ENCODE measurements around the gene SLCO3A1.

SLCO3A1 gene

DNA sequence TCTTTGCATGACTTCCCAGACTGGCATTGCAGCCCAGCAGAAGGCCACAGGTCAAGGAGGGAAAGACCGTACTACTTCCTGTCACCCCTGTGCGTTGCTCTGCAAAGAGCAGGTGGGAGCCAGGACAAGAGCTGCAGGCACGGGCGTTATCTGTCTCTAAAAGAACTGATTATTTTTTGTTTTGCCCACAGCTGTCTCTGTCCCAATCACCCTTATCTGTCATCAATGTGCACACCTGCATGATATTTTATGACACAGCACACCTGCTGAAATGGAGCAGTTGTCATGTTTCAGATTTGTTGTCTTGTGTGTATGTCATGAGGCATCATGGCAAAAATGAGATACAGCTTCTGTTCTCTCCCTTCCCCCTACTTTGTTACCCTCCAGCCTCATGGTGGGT is 58.8 kb downstream of the SLCO3A1 start:
- no peak overlapping the region for H3K27ac ChIP-seq (replicated peaks)
- no peak overlapping the region for H3K4me3 ChIP-seq (replicated peaks; ENCODE audit: insufficient read depth, low read length)
- no peak for DNase-seq (ENCODE audit: low read depth in 1 of 2, low spot score in 1 of 2)
- H3K27me3 ChIP-seq (ENCODE audit: insufficient read depth, poor library complexity, severe bottlenecking), result no peaks in the 10 kb centered on the region
- TF ChIP-seq POLR2AphosphoS5 (IDR thresholded peaks at IDR 0.05; ENCODE audit: low read depth), result no peak
- TF ChIP-seq, protein P1, sequence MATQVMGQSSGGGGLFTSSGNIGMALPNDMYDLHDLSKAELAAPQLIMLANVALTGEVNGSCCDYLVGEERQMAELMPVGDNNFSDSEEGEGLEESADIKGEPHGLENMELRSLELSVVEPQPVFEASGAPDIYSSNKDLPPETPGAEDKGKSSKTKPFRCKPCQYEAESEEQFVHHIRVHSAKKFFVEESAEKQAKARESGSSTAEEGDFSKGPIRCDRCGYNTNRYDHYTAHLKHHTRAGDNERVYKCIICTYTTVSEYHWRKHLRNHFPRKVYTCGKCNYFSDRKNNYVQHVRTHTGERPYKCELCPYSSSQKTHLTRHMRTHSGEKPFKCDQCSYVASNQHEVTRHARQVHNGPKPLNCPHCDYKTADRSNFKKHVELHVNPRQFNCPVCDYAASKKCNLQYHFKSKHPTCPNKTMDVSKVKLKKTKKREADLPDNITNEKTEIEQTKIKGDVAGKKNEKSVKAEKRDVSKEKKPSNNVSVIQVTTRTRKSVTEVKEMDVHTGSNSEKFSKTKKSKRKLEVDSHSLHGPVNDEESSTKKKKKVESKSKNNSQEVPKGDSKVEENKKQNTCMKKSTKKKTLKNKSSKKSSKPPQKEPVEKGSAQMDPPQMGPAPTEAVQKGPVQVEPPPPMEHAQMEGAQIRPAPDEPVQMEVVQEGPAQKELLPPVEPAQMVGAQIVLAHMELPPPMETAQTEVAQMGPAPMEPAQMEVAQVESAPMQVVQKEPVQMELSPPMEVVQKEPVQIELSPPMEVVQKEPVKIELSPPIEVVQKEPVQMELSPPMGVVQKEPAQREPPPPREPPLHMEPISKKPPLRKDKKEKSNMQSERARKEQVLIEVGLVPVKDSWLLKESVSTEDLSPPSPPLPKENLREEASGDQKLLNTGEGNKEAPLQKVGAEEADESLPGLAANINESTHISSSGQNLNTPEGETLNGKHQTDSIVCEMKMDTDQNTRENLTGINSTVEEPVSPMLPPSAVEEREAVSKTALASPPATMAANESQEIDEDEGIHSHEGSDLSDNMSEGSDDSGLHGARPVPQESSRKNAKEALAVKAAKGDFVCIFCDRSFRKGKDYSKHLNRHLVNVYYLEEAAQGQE (IDR thresholded peaks at IDR 0.05; ENCODE audit: insufficient replicate concordance, low read depth), result no peak
- TF ChIP-seq, protein P2, sequence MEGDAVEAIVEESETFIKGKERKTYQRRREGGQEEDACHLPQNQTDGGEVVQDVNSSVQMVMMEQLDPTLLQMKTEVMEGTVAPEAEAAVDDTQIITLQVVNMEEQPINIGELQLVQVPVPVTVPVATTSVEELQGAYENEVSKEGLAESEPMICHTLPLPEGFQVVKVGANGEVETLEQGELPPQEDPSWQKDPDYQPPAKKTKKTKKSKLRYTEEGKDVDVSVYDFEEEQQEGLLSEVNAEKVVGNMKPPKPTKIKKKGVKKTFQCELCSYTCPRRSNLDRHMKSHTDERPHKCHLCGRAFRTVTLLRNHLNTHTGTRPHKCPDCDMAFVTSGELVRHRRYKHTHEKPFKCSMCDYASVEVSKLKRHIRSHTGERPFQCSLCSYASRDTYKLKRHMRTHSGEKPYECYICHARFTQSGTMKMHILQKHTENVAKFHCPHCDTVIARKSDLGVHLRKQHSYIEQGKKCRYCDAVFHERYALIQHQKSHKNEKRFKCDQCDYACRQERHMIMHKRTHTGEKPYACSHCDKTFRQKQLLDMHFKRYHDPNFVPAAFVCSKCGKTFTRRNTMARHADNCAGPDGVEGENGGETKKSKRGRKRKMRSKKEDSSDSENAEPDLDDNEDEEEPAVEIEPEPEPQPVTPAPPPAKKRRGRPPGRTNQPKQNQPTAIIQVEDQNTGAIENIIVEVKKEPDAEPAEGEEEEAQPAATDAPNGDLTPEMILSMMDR (IDR thresholded peaks at IDR 0.05; ENCODE audit: insufficient read depth, low read length), result no peak
- no peak for TF ChIP-seq SPI1 (IDR thresholded peaks at IDR 0.05; ENCODE audit: borderline replicate concordance, low read depth)
- TF ChIP-seq GABPA (IDR thresholded peaks at IDR 0.05; ENCODE audit: low read depth), result no peak

DNA sequence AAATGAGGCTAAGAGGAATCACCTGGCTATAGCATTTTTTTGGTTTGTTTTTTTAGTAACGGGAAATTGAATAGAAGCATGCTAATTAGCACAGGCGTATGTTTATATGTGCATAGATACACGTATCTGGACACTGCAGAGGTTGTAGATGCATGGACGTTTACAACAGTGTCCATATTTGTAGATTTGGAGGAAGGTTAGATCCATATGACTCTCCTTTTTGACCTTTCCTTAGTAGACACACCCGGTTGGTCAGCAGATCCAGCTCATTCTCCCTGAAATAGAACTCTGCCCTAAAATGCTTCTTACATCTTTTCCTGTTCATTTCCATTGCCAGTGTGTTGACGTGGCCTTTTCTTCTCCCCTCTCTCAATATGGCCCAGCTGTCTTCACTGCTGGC is 60.1 kb downstream of the SLCO3A1 start:
- DNase-seq (ENCODE audit: low read depth in 1 of 2, low spot score in 1 of 2), result no peak
- no peak overlapping the region for H3K4me3 ChIP-seq (replicated peaks; ENCODE audit: insufficient read depth, low read length)
- no peak for TF ChIP-seq GABPA (IDR thresholded peaks at IDR 0.05; ENCODE audit: low read depth)
- TF ChIP-seq SPI1 (IDR thresholded peaks at IDR 0.05; ENCODE audit: borderline replicate concordance, low read depth), result no peak
- TF ChIP-seq, protein P1 (IDR thresholded peaks at IDR 0.05; ENCODE audit: insufficient replicate concordance, low read depth), result no peak
- TF ChIP-seq, protein P2 (IDR thresholded peaks at IDR 0.05; ENCODE audit: insufficient read depth, low read length), result no peak
- no peak for TF ChIP-seq POLR2AphosphoS5 (IDR thresholded peaks at IDR 0.05; ENCODE audit: low read depth)
- H3K27me3 ChIP-seq (ENCODE audit: insufficient read depth, poor library complexity, severe bottlenecking), result no peaks in the 10 kb centered on the region
- no peak overlapping the region for H3K27ac ChIP-seq (replicated peaks)

DNA sequence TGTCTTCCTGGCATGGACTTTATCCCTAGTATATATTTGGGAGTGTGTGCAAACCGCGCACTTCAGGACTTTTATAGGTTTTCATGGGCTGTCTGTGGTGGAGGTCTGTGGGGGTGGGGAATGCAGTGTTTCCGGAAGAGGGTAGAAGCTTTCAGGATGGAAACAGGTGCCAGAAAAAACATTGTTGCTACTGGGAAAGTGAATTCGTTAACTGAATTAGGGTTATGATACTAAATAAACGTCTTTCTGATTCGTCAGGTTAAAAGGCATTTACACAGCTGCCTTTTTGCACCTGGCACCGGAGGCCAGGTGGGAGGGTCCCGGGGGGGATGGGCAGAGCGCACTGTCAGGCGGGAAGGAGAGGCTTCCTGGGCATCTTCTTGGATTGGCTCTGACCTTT is 62.1 kb downstream of the SLCO3A1 start:
- no peak for TF ChIP-seq POLR2AphosphoS5 (IDR thresholded peaks at IDR 0.05; ENCODE audit: low read depth)
- no peak overlapping the region for H3K27ac ChIP-seq (replicated peaks)
- DNase-seq (ENCODE audit: low read depth in 1 of 2, low spot score in 1 of 2), result no peak
- H3K27me3 ChIP-seq (ENCODE audit: insufficient read depth, poor library complexity, severe bottlenecking), result no peaks in the 10 kb centered on the region
- H3K4me3 ChIP-seq (replicated peaks; ENCODE audit: insufficient read depth, low read length), result no peak overlapping the region

DNA sequence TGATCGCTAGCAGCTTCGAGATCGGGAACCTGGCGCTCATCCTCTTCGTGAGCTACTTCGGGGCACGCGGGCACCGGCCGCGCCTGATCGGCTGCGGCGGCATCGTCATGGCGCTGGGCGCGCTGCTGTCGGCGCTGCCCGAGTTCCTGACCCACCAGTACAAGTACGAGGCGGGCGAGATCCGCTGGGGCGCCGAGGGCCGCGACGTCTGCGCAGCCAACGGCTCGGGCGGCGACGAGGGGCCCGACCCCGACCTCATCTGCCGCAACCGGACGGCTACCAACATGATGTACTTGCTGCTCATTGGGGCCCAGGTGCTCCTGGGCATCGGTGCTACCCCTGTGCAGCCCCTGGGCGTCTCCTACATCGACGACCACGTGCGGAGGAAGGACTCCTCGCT is 62.5 kb downstream of the SLCO3A1 start:
- no peak for TF ChIP-seq POLR2AphosphoS5 (IDR thresholded peaks at IDR 0.05; ENCODE audit: low read depth)
- TF ChIP-seq, protein P1 (IDR thresholded peaks at IDR 0.05; ENCODE audit: insufficient replicate concordance, low read depth), result no peak
- TF ChIP-seq SPI1 (IDR thresholded peaks at IDR 0.05; ENCODE audit: borderline replicate concordance, low read depth), result no peak
- TF ChIP-seq, protein P2 (IDR thresholded peaks at IDR 0.05; ENCODE audit: insufficient read depth, low read length), result no peak
- TF ChIP-seq GABPA (IDR thresholded peaks at IDR 0.05; ENCODE audit: low read depth), result no peak
- DNase-seq (ENCODE audit: low read depth in 1 of 2, low spot score in 1 of 2), result no peak
- H3K4me3 ChIP-seq (replicated peaks; ENCODE audit: insufficient read depth, low read length), result no peak overlapping the region
- no peaks in the 10 kb centered on the region for H3K27me3 ChIP-seq (ENCODE audit: insufficient read depth, poor library complexity, severe bottlenecking)
- H3K27ac ChIP-seq (replicated peaks), result no peak overlapping the region

All from HL-60 (cell line).